Measurements from ENCODE around the gene NR4A2.
"Not testable (repeated sequence)": the region's sequence is repeated elsewhere in the genome, so short reads cannot be mapped to it uniquely, and the experiment has no call there.

NR4A2 gene

DNA sequence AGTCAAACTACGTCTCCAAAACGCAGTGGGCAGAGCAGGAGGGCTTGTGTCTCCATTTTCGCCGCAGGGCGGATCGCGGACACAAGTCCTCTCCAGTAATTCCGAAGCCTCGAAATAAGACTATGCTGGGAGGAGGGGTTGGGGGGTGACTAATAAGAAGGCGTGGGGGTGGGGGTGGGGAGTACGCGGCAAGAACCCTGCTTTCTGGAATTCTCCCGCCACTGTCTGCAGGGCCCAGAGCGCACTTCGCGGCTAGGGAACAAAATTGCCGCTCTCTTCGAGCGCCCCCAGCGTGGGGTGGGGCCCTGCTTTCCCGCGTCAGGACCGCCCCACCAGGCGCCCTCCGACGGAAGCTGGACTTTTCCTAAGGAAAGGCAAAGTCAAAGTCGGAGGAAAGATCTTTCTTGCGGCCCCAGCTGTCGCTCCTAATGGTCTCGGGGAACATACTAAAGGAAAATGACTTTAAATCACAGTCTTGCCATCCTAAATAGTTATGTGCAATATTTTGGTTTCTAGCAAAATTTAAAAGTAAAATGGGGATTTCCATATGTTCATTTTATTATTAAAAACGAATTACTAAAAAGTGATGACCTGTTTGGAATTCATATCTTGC, 11.9 kb downstream of the NR4A2 start:
- no peak for DNase-seq

DNA sequence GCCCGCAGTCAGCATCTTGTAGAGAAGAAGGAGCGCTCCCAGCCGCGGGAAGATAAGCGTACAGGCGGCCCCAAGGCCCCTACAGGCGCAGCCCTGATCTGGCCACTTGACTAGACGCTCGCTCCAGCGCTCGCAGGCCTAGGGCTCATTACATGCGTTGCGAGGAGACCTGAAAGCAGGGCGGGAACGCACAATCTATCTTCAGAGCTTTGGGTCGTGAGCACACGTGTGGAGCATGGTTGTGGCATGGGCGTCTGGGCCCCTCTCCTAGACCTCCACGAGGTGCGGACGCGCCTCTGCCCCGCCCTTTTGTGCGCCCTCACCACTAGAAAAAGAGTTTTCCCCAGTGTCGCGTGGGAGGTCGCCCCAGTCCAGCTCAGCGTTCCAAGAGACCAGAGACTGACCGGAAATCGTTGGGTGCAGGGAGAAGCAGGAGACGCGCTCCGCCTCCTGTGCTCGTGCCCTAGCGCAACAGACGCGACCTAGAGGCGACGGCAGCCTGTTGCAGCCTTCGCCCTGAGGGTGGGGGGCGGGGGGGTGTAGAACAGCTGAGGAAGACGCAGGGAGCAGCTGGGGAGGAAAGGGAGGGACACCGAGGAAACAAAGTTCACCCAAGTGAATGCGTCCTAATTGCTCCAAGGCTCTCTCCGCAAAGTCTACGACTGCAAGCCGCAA, 12.6 kb downstream of the NR4A2 start:
- no peak for DNase-seq

DNA sequence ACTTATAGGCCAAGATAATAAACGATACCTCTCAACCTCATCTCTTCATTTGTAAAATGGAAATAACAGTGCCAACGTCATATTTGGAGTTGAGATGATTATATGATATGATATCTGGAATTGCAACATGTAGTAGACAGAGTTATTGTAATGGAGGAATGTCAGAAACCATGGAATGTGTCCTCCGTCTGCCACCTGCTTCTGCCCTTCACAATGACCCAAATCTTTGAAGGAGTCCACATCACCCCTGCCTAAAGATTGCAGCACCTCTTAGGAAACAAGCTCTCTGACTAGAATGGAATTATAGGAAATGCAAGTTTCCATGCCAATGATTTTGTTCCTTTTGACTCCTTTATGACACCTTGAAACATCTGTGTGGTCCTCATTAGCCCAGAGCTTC, 14.9 kb downstream of the NR4A2 start:
- DNase-seq: no peak

DNA sequence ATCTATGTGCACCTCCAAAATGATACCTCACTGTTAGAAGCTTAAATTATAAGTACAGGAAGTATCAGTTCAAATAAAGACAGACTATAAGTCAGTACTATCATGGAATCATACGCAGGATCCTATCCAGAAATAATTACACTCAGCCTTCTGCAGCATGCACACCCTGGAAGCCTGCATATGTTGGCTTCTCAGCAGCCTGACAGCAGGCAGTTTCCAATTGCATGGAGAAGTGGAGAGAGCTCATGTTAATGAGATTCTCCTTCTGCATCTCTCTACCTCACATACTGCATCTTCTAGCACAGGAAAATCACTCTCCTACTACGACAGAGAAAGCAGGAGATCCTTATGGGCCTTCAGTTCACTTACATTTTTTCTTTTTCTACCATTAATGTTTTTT, 20.5 kb downstream of the NR4A2 start:
- DNase-seq: no peak

DNA sequence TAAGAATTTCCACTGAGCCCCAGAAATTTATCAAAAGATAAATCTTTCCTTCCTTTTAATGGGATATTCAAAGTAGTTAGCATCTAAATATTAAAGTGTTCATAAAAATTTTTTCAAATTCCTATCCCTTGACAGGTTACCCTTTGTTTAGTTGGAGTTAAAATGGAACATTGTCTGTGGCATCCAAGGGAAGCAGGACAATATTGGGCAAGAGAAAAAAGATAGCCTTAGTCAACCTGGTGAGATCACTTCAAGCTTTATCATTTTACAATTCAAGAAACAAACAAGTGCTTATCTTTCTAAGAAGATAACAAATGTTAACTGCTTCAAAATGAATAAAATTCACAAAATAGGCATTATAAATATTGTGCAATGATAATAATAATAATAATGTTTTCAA, 21.7 kb downstream of the NR4A2 start:
- no peak for DNase-seq

DNA sequence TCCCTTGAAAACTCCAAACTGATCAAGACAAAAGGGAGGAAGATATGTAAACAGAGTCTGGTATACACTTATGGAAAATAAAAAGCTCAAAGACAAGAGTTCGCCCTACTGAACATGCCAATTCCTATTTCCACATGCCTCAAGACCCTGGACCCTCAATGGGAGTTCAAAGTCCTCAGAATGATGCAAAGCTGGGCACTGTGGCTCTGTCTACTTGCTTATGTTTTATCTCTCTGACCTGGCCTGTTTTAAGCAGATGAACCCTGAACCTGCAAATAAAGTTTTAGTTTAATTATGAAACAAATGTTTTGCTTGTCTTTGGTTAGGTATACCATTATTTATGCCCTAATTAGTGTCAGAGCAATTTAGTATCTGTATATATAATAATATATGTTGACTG, 22.6 kb downstream of the NR4A2 start:
- no peak for DNase-seq

GRCh38 chr2:156309167-156309566, 23.4 kb downstream of the NR4A2 start:
- no peak for DNase-seq

DNA sequence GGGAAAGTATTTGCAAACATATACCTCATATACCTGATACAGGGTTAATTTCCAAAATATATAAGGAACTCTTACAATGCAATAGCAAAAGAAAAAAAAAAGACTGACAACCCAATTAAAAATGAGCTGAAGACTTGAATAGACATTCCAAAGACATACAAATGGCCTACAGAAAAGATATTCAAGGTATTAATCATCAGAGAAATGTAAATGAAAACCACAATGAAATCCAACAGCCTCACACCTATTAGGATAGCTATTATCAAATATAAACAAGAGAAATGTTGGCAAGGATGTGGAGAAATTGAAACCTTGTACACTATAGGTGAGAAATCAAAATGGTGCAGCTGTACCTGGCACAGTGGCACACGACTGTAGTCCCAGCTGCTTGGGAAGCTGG, 25.7 kb downstream of the NR4A2 start:
- DNase-seq: no peak

DNA sequence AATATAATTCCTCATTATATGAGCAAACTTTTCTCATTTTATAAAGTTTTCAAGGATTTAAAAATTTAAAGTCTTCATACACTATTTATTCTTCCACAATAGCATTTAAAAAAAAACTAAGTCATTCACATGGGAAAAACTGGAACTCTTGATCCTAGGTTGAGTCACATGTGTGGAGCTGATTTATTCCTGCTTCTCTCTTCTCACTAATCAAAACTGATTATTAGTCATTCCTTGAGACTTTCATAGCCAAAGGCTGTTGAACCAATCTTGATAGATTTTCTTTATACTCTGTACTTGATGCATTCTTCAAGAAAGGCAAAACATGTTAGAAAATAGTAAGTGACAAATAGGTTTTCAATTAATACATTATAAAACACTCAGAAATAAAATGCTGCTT, 27.4 kb downstream of the NR4A2 start:
- DNase-seq: no peak

DNA sequence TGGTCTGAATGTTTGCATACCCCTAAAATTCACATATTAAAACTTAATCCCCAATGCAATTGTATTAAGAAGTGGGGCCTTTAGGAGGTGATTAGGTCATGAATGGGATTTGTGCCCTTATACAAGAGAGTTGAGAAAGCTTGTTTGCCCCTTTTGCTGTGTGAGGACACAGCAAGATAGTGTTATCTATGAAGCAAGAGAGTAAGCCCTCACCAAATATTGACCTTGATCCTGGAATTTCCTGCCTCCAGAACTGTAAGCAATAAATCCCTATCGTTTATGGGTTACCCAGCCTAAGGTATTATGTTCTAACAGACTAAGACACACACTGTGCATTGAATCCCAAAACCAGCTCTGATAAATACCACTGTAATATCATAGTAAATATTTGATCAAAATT, 32.2 kb downstream of the NR4A2 start:
- no peak for DNase-seq

DNA sequence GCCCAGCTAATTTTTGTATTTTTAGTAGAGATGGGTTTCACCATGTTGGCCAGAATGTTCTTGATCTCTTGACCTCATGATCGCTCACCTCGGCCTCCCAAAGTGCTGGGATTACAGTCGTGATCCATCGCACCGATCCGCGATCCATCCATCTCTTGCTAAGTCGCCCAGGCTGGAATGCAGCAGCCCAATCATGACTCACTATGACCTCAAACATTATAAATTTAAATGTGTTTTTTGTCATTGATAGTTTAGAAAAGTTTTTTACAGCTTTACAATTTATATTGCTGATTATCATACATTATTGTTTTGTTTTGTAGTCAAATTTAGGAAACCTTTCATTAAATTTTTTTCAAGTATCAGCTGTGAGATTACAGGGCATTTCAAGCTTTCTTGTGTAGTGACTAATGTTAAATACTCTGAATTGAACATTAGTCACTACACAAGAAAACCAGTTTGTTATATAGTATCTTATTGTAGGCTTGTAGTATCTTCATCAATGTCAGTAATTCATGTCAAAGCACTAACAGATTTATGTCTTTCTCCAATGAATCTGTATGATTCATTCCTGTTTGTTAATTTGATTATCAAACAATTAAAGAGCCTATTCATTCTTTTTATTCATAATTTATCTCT, 37.5 kb downstream of the NR4A2 start:
- no peak for DNase-seq

GRCh38 chr2:156293382-156293781, 39.1 kb downstream of the NR4A2 start:
- not testable (repeated sequence) for DNase-seq

DNA sequence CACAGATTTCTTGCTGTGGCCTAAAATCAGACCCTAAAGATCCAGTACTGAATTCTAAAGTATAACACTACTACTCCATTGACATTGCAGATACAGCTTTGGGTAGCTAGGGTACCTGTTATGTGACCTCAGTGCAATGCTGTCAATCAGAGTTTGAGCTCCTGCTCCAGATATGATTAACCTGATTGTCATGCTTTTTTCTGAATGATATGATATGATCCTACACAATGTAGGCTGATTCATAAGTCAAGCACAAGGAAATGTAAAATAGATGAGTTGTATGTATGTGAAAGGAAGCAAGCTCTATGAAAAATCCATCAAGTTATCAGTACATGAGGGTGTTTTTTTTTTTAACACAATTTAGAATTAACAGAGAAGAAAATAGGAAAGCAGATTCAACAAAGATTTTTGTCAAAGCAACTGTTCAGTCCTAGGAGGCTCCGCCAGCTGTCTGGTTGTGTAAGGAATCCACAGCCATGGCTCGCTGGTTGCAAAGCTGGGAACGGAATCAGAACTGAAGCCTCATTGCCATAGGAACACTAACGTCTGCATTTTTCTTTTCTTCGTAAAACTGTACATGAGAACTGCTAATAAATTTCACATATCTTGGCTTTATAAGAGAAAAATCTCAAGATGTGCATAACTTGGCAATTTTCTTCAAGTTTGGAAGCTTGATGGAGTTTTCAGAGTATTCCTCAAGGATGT, 52.9 kb downstream of the NR4A2 start:
- DNase-seq: no peak
